NCI-H1105 (cell line): ENCODE results near the gene LHX4.

ENCODE experiments used
- DNase-seq: peaks from one replicate; lab custom pipeline; 2025; lab: John Stamatoyannopoulos, UW

Gene LHX4

GRCh38 chr1:180309338-180309737 lies 79.3 kb downstream of the LHX4 start:
- no peak for DNase-seq

GRCh38 chr1:180310095-180310494 lies 80.0 kb downstream of the LHX4 start:
- DNase-seq = no peak

GRCh38 chr1:180311011-180311730 lies 81.1 kb downstream of the LHX4 start:
- DNase-seq = no peak

- no peak for DNase-seq
Measured at GRCh38 chr1:180312926-180313325, 82.9 kb downstream of the LHX4 start.

- DNase-seq = no peak
Measured at GRCh38 chr1:180327089-180327488, 97.0 kb downstream of the LHX4 start.
